KOPT-K1 (cell line): Measurements from ENCODE around the gene DUSP6.

Source experiments
- H3K27ac ChIP-seq: fragments of 200-600 bp; sonication (generic); 2 replicates; pipeline ENCODE4 v1.5.1; 2016; ENCODE audit warnings: antibody characterized with exemption, mild to moderate bottlenecking, low read depth, low read length; ENCODE audit not compliant: poor library complexity, severe bottlenecking
- H3K36me3 ChIP-seq: fragments of 200-600 bp; sonication (generic); 2 replicates; pipeline ENCODE4 v1.5.1; 2017; ENCODE audit warnings: antibody characterized with exemption, mild to moderate bottlenecking, low read length, moderate library complexity; ENCODE audit not compliant: insufficient read depth
- H3K9me3 ChIP-seq: fragments of 200-600 bp; sonication (generic); 2 replicates; pipeline ENCODE4 v1.5.1; 2017; ENCODE audit warnings: antibody characterized with exemption, low read length, mild to moderate bottlenecking; ENCODE audit not compliant: insufficient read depth, poor library complexity, severe bottlenecking

DUSP6 gene

GRCh38 chr12:89311703-89312293, 40.5 kb downstream of the DUSP6 start:
- Histone ChIP-seq H3K27ac (no peak overlapping the region), H3K36me3 (no peaks in the 10 kb centered on the region)

DNA sequence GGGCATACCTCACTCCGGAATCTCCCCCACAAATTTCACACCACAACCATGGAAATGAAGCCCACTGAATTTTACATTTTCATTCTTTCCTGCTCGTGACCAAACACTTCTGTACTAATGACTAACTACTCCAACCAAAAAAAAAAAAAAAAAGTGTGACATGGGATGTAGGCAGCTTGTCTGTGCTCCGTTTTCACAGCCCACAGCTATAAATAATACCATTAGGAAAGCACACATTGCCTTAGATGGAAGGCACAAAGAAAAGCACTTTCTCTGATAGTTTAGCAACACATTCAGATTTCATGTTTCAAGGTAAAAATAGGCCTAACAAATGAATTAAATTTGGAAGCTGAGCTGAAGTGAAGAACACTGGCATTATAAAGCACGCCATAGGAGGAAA, 42.5 kb downstream of the DUSP6 start:
- H3K27ac ChIP-seq, result no peak overlapping the region
- H3K36me3 ChIP-seq, result no peaks in the 10 kb centered on the region
- H3K9me3 ChIP-seq, result no peaks in the 10 kb centered on the region

More at GRCh38 chr12:89311703-89312293, 40.5 kb downstream of the DUSP6 start:
- H3K9me3 ChIP-seq, result no peaks in the 10 kb centered on the region

DNA sequence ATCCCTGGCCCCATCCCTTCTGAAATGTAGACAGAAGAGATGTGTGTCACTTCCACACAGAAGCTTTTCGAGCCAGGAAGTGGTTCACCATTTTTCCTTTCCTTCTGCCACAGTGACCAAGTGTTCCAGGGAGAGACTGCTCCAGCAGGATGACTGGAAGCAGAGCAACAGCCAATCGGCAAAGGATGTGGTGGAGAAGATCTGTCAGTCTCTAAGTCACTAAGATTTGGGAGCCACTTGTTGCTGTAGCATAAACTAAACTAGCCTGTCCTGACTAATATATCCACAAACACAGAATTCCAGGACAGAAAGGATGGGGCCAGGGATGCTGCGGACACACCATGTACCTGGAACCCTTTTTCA, 42.9 kb downstream of the DUSP6 start:
- Histone ChIP-seq H3K27ac (no peak overlapping the region), H3K36me3 (no peaks in the 10 kb centered on the region), H3K9me3 (no peaks in the 10 kb centered on the region)

- Histone ChIP-seq H3K9me3 (no peaks in the 10 kb centered on the region), H3K27ac (no peak overlapping the region), H3K36me3 (no peaks in the 10 kb centered on the region)
Measured at GRCh38 chr12:89307474-89308253, 44.6 kb downstream of the DUSP6 start.

- H3K27ac ChIP-seq, result no peak overlapping the region
- H3K36me3 ChIP-seq, result no peaks in the 10 kb centered on the region
- no peaks in the 10 kb centered on the region for H3K9me3 ChIP-seq
Measured at GRCh38 chr12:89306827-89307473, 45.4 kb downstream of the DUSP6 start.

- Histone ChIP-seq H3K36me3 (no peaks in the 10 kb centered on the region), H3K27ac (no peak overlapping the region), H3K9me3 (no peaks in the 10 kb centered on the region)
Measured at GRCh38 chr12:89305373-89305772, 46.9 kb downstream of the DUSP6 start.

DNA sequence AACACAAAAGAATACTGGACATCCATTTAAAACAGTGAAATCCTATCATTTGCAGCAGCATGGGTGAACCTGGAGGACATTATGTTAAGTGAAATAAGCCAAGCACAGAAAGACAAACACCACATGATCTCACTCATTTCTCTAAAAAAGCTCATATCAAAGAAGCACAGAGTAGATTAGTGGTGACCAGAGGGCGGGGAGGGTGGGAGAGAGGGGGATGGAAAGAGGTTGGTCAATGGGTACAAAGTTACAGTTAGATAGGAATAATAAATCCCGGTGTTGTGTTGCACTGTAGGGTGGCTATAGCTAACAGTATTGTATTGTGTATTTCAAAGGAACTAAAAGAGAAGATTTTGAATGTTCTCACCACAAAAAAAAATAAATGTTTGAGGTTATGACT, 52.4 kb downstream of the DUSP6 start:
- no peaks in the 10 kb centered on the region for H3K36me3 ChIP-seq
- no peaks in the 10 kb centered on the region for H3K9me3 ChIP-seq
- no peak overlapping the region for H3K27ac ChIP-seq

DNA sequence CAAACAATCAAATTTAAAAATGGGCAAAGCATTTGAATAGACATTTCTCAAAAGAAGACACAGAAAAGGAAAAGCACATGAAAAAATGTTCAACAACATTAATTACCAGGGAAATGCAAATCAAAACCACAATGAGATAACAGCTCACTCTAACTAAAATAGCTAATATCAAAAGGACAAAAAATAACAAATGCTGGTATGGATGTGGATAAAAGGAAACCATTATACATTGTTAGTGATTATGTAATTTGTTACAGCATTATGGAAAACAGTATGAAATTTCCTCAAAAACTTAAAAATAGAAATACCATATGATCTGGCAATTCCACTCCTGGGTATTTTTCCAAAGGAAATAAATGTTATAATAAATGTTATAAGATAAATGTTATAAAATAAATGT, 52.9 kb downstream of the DUSP6 start:
- no peaks in the 10 kb centered on the region for H3K9me3 ChIP-seq
- no peak overlapping the region for H3K27ac ChIP-seq
- no peaks in the 10 kb centered on the region for H3K36me3 ChIP-seq
